GM10266 (cell line): ENCODE measurements around the gene ANXA11.

Experiments
- DNase-seq: peaks from one replicate; pipeline ENCODE4 v3.0.0; 2012; ENCODE audit errors: extremely low spot score
- CTCF ChIP-seq: IDR thresholded peaks from 2 replicates; pipeline ENCODE4 v1.5.1; 2012; ENCODE audit warnings: mild to moderate bottlenecking, low read depth; ENCODE audit not compliant: control insufficient read depth, insufficient read depth; ENCODE audit errors: missing control alignments

ANXA11 gene

GRCh38 chr10:80197972-80198916 is 7.1 kb downstream of the ANXA11 start:
- TF ChIP-seq CTCF: no peak
- DNase-seq: no peak

- no peak for DNase-seq
- no peak for TF ChIP-seq CTCF
Observed at GRCh38 chr10:80196950-80197315, 8.4 kb downstream of the ANXA11 start.

GRCh38 chr10:80196270-80196949 is 8.9 kb downstream of the ANXA11 start:
- TF ChIP-seq CTCF: no peak
- DNase-seq: no peak

- no peak for DNase-seq
- no peak for TF ChIP-seq CTCF
Observed at GRCh38 chr10:80195046-80195574, 10.2 kb downstream of the ANXA11 start.

GRCh38 chr10:80194373-80195045 is 10.8 kb downstream of the ANXA11 start:
- no peak for TF ChIP-seq CTCF
- no peak for DNase-seq

- no peak for DNase-seq
- TF ChIP-seq CTCF: no peak
Observed at GRCh38 chr10:80192553-80192952, 12.8 kb downstream of the ANXA11 start.
